Stimulated activated CD8-positive, alpha-beta memory T cell treated with anti-CD3 and anti-CD28 coated beads, Interleukin-7, amount 100 ng/mL, for 24 hours (primary cell): ENCODE results near the gene ZNF622.

Experiments used
- DNase-seq: peaks from one replicate; pipeline ENCODE4 v3.0.0-alpha.2; 2020; ENCODE audit warnings: low read depth

Gene ZNF622

DNA sequence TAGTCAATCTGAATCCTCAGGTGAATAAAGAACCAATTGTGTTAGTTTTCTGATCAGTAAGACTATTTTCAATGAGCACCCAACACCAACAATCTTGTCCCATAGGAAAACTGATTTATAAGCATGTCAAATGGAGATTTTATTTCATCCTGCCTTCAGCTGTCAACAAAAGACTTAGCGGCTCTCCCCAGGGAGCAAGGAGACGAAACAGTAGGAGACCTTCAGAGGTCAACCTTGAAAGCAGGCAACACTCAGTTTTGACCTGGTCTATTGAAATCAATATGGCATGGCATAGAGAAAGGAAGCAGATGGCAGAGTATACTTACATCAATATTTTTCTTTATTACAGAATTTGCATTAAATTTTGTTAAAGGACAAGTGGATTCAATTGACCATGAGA, 34.1 kb downstream of the ZNF622 start:
- DNase-seq = no peak

DNA sequence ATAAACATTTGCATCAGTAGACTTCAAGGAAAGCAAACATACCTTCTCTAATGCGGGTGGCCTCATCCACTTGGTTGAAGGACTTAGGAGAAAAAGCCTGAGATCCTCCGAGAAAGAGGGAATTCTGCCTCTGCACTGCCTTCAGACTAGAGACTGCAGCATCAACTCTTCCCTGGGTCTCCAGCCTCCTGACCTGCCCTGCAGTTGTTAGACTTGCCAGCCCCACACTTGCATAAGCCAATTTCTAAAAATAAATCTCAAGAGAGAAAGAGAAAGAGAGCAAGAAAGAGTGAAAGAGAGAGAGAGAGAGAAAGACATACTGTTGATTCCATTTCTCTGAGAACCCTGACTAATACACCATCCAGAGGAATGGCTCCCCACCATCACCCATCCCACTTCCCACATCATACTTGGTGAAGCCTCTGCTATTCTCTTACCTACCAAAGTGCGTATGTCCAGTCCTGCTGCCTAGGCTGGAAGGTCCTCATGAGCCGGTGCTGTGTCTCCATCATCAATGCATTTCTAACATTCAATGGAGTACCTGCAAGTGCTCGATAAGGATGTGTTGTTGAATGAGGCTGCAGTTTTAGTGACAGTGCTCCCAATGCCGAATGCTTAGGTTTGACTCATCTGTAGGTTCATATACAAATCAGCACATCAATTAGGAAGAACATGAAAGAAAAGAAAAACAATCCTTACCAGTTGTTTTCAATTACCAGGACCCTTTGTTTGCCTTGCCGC, 35.1 kb downstream of the ZNF622 start:
- DNase-seq = no peak

DNA sequence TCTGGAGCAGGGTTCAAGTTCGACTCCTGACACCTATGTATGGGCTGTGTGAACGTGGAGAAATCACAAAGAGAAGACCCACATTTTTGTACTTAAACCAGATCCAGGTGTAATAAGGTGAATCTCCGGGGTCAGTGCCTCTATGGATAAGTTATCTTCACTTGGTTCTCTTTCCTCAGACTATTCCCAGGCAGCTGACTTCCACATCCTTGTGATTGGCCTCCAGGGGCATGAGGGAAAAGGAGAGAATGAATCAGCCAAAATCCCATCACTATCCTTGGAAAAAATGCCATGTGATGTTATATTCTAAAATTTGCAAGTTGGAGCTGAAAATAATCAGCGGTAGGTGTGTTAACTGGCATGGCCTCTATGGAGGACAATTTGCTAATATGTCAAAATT, 37.2 kb downstream of the ZNF622 start:
- no peak for DNase-seq

DNA sequence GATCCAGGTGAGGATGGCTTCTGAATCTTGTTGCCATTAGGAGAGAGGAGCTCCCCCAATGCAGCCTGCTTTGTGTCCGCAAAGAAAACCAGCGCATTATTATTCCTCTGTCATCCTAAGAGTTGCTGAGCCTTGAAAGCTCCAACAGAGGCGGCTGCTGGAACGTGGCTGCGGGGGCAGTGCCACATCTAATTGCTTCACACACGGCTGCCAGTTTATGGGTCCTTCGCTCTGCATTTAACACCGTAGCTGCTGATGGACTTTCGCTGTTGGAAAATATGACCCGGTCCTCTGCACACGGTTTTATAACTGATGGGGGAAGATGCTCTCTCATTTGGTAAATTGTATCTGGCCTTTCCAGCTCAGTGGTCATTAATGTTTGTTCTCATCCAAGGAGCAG, 38.0 kb downstream of the ZNF622 start:
- DNase-seq = no peak

DNA sequence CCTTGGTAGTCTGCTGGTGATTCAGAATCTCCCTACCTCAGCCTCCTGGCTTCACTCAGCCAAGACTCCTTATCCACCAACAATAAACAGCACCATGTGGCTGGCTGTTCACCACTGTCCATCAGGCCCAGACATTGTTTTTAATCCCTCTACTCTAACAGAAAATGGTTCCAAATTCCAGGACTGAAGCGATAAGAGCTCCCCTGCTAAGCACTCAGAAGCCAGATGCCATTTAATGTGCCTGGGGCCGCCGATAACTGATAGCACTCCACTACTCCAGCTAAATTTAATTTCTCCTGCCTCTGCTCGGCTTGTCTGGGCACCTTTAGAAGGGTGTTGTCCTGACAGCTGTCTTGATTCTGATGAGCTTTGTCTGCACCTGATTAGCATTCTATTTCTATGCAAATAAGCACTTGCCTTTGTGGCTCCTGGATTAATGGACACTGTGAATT, 47.1 kb downstream of the ZNF622 start:
- no peak for DNase-seq

DNA sequence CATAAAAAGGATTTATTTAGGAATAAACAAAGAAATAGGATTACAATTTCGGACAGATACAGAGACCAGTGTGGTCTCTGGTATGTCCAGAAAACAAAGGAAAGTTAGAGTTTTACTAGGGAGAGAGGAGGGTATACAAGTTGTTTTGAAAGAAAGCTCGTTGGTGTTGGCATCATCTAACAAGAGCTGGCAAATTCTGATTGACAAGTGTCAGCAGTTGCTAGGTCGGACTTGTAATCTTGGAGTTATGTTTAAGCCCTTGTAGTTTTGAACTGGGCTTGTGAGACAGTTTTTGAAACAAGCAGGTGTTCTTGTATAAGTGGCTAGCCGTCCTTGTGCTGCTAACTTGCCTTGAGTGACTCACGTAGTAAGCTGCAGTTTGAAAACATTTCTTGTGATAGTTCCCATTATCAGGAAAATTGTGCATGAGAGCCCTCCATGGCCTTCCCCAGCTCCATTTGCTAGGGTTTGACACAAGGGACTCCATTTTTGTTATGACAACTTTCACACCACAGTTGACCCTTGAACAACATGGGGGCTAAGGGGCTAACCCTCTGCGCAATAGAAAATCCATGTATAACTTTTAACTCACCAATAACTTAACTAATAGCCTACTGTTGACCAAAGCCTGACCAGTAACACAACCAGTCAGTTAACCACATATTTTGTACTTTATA, 48.1 kb downstream of the ZNF622 start:
- DNase-seq = no peak

DNA sequence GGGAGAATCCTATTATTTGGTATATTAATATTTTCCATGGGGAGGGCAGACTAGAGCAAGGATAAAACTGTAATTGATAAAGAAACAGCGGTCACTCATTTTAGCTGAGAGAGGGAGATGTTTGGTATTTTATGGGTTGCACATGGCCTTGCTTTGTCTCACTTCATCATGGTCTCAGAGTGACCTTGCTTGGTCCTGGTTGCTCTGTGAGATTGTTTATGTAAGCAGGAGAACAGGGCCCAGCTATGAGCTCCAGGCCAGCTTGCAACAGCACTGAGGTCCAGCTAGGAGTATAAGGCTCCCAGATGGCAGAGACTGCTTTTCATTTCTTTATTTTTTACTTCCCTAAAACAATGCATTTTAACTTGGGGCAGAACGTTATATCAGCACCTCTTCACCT, 50.7 kb downstream of the ZNF622 start:
- DNase-seq = no peak

DNA sequence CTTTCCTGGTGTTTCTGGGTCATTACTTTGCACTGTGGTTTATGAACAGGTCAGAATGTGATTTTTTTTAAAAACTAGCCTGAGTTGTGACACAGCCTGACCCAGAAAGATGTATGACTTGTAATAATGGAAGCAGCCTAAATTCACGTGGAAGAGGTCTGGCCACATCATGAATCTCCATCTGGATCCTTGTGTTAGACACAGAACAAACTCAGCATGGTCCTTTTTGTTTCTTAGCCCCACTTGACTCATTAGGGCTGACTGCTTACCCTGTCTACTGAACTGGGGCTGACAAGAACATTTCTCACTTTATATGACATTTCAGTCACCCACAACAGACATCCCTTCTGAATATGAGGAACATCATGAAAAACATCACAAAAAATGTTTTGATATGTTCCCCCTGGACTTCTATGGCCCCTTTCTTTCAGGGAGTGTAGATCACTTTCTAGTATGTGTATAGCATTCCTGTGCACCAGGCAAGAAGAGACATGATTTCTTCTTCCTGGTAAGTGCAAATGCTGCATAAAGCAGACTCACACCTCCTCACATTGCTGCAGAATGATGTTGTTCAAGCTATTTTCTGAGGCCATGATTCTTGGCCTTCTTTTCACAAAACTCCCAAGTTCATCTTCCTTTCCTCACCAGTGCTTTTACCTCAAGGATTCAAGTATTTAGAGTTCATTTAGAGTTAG, 52.3 kb downstream of the ZNF622 start:
- no peak for DNase-seq

DNA sequence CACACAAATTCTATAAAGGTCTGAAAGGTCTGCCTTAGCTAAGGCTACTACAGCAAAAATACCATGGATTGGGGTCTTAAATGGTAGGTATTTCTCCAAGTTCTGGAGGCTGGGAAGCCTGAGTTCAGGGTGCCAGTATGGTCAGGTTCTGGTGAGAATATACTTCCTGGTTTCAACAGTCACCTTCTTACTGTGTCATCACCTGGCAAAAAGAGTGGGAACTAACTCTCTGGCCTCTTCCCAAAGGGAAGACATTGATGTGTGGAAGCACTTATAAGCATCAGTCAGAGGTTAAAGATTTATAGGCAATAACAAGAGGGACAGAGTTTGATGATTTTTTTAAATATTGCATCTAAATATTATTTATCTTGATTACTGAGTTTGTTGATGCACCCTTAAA, 53.0 kb downstream of the ZNF622 start:
- no peak for DNase-seq

DNA sequence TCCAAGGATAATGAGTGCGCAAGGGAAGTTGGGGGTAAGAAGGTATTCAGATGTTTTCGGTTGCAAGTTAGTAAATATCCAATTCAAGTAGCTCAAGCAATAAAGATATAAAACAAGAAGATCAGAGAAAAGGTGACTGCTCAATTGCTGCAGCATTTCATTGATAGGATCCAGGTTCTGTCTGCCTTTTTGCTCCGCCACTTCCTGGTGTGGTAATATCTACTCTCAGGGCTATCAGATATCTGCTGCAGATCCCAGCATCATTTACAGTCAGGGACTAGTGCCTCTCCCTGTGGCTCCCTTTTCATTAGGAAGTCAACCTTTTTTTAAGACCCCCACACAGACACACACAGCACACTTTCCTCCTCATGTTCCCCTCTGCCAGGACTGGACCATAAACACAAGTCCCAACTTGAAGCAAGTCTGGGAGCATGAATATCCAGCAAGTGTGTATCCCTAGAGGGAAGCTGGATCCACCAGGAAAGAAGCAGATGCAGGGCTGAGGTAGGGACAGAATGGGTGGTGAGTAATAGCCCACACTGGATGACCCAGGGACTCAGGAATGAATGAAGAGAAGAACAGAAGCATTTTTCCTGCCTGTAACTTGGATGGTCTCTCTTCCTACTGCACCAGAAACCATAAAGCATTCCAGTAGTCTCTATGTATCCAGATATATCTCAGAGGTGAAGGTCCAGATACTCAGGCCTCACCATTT, 53.7 kb downstream of the ZNF622 start:
- no peak for DNase-seq

DNA sequence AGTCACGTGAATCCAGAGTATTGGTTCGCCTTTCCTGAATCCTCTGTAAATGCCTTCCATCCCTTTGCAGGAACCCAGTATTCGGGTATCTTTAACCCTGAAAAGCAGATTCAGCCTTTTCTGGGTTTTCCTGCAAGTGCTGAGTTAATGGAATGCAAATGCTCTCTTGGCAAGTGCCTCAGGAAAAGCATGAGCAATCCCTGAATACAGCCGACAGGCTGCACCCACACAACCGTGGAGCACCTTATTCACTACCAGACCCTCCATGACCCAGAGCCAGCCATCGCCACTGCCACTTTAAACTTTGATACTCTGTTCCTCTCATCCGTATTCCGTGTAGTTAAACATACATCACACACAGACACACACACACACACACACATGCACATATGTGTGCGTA, 54.4 kb downstream of the ZNF622 start:
- no peak for DNase-seq

DNA sequence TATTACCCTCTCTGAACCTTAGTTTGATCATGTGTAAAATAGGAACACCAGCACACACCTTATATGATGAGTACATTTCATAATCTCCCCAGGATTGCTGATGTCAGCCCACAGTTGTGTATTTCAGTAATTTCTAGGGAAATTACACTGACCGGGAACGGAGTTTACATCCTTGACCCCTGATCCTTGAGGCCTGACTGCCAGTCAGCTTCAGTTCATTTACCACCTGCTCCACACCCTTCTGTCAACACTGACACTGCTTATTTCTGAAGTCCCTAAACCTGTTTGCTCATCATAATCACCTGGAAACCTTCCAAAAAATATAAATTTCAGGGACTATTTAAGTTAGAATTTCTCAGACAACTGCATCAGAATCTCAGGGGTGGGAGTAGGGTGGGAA, 55.3 kb downstream of the ZNF622 start:
- no peak for DNase-seq

DNA sequence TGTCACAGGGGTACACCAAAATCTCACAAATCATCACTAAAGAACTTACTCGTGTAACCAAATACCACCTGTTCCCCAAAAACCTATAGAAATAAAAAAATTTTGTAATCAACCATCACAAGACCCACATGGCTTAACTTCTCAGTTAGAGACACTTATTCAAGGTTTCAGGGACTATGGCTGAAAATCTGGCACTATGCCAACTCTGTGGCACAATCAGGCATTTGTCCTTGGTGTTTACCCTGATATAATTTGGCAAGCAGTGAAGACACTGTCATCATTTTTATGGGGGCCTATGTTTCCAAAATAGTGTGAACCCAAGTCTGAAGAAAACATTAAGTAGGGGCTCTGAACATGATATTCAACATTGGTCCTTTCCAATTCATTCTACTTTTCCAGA, 59.0 kb downstream of the ZNF622 start:
- no peak for DNase-seq

DNA sequence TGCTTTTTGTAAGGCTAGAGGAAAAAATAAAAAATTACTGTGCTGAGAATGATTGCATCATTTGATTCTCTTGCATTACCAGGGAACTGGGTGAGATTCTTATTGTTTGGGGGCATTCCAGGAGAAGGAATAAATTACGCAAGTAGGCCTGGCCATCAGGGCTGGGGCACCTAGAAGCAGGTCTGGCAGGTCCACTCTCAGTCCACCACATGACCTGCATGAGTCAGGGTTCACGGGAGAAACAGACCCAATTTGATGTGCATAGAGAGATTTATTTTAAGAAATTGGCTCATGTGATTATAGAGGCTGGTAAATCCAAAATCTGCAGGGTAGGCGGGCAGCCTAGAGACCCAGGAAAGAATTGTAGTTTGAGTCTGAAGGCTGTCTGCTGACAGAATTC, 59.6 kb downstream of the ZNF622 start:
- no peak for DNase-seq
